Stimulated activated naive CD4-positive, alpha-beta T cell (primary cell): Measurements from ENCODE around the gene ASTN2.
"Not testable (repeated sequence)": the region's sequence is repeated elsewhere in the genome, so short reads cannot be mapped to it uniquely, and the experiment has no call there.

Experiments used
- DNase-seq, 6 experiments: peaks; one replicate each; lab custom pipeline; 2025; lab: John Stamatoyannopoulos, UW

Gene ASTN2

DNA sequence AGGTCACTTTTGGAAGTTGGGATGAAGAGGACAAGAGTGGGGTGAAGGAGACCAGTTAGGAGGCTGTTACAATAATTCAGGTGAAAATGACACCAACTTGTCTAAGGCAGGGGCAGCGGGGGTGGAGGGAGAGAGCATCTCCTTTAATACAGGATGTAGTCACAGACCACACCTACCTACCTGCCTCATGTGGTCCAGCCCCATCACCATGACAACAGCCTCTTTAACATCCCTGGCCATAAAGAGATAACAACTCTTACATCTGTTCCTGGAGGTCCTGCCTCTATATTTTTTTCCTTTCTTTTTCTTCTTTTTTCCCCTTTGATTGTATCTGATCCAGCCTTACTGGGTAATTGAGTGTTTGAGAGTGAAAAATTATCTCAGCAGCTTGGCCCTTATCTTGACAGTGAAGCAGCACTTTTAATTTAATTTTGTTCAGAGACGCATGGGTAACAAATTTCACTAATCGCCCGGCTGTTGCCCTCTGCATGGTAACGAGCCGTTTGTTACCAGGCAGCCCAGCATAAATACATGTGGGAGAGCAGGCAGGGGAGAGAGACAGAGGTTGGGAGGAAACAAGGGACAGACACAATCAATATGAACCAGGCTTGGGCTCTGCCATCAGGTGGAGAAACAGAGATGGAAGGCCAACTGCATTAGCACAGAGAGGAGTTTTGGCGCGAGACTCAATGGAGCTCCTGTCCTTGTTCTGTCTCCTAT lies 338.1 kb downstream of the ASTN2 start:
- no peak for DNase-seq

DNA sequence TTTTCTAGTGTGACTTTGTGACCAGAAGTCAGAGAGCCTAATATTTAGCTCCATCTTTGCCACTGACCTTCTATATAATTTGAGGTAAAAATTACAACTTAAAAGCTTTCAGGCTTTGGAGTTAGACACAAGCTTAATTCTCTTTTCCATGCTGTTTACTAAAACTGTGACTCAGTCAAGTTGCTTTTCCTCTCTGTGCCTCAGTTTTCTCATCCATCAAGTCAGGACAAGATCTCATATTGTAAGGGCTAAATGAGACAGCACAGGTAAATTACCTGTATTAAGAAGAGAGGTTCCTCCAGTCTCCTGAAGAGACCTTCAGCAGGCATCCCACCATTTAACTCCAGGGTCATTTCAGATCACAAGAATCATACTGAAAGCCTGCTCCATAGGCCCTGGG lies 339.2 kb downstream of the ASTN2 start:
- DNase-seq, result no peak

DNA sequence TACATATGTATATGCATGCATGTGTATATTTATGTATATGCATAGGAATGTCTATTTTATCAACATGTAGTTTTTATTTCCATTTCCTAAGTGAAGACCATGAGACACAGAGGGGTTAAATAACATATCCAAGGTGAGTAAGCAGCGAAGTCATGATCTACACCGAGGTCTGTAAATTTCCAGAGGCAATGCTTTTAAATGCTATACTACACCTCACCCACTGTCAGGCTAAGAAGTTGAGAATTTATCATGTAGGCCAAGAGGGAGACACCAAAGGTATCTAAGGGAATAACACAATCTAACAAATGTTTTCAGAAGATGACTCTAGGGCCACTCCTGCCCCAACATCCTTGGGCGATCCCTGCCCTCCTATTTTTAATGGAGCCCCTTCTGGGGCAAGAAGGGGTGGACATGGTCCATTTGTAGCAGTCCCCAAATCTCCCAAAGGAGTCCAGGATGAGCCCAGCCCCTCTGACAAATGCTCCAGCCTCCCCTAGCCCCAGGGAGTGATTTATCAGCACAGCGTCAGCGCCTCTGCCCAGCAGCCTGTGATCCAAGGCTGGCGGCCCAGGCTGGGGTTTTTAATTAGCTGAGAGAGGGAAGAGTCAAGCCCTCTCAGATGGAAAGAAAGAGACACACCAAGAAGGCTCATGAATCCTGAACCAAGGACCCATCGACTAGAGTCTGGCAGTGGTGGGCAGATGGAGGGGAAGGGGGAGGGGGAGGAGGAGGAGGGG lies 339.9 kb downstream of the ASTN2 start:
- no peak for DNase-seq

DNA sequence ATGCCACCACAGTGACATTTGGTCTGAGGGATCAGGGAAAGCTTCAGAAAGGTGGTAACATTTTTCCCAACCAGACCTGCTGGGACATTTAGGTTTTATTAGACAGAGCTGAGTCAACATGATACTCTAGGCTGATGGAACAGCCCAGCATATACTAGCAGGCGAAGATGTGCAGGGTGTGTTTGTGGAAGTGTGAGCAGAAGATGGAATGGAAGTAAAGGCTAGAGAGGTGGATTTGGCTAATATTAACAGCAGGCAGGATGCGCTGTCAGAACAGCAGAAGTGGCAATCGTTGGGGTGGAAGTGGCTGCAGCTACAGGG lies 340.6 kb downstream of the ASTN2 start:
- DNase-seq, result no peak

DNA sequence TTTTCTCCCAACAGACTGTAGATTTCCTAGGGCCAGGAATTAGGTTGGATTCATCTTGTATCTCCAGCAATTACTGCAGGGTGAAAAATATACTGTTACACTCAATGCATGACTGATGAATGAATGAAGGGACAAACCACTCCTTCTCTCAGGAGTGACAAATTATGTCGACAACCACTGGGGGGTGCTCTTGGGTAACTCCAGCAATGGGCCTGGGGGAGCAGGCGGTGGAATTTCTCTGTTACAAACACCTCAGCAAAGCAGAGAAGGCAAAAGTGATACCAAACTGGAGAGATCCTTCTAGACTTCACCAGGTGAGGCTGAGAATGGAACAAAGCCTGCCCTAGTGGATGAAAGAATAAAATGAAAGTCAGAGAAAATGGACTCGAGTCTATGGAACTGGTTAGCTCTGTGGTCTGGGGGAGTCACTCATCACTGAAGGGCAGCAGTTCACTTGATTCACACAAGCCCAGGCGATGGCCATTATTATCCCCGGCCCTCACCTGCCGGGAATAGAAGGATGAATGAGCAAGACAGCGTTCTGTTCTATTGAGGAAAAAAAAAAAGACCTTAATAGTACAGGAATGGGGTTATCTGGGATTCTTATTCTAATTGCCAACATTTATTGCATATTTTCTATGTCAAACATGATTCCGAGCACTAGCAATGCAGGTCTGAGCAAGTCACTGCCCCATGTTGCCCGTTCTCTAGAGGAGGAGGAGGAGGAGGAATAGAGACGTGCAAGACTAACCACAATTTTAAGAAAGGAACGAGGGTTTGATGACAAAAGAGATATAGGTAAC lies 341.1 kb downstream of the ASTN2 start:
- no peak for DNase-seq

DNA sequence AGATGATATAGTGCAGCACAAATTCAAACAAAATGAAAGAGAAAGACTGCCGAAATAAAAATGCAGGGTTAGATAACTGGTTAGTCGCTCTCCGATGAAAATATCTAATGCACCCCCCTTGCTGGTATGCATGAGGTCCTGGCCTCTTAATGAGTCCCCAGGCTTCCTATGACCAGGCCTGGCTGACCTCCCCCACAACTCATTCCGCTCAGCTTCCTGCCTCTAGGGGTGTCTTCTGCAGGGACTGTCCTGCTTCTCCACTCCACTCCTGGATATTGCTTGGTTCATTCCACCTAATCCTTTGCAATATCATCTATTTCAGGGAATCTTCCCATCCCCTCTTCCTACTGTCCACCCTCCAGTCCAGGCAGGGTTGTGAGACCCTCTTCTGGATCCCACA lies 341.8 kb downstream of the ASTN2 start:
- DNase-seq, result no peak

DNA sequence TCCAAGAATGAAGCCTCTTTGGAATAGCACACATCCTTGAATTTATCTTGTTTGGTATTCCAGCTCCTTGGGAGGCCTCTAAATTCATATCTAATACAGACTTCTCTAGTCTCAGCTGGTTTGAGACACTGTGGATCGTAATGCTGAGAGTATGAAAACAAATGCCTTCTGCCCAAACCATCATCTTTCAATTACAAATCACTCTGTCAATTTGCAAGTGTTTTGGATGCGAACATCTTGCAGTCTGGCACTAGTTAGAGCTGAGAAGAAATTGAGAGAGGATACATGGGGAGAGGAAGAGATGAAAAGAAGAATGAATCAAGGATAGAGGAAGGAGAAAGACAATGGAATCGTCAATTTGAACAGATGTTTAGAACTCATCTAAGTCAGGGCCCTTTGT lies 342.6 kb downstream of the ASTN2 start:
- DNase-seq, result no peak

DNA sequence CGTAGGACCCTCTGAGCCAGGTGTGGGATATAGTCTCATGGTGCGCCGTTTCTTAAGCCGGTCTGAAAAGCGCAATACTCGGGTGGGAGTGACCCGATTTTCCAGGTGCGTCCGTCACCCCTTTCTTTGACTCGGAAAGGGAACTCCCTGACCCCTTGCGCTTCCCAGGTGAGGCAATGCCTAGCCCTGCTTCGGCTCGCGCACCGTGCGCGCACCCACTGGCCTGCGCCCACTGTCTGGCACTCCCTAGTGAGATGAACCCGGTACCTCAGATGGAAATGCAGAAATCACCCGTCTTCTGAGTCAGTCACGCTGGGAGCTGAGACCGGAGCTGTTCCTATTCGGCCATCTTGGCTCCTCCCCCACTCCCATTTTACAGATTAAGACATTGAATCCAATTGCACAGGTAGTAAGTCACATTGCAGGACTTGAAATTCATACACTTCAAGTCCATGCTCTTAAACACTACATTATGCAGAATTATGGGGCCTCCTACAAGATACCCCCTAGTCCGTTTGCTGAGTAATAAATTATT lies 343.1 kb downstream of the ASTN2 start:
- DNase-seq, result not testable (repeated sequence)

DNA sequence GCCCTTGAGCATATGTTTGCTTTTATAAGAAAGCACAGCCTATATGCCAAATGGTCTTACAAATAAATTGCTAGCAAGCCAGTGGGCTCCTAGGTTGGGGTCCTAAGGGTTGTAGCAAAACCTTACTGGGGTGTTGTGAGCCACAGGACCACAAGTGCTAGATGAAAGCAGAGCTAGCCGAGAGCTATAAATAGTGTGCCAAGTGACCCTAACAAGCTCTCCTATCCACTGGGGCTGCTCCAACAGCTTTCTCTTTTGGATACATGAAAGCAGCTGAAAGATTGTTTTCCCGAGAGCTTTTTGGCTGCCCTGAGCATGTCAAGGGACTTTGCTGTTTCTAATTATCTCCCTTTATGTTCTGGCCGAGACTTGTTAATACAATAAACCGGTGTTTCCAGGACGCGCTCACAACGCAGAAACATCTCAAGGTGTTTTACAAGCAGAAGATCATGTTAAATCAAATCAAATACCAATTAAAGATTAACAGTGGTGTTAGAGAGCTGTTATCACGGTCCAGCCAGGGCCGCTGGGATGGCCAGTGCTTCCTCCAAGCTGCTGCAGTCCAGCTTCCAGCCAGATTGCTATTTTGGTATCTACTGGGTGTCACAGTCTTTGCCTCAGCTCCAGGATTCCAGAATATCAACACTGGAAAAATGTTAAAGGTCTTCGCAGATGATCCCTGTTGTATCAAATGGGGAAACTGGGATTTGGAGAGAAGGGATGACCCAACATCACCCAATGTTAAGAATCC lies 351.0 kb downstream of the ASTN2 start:
- no peak for DNase-seq

DNA sequence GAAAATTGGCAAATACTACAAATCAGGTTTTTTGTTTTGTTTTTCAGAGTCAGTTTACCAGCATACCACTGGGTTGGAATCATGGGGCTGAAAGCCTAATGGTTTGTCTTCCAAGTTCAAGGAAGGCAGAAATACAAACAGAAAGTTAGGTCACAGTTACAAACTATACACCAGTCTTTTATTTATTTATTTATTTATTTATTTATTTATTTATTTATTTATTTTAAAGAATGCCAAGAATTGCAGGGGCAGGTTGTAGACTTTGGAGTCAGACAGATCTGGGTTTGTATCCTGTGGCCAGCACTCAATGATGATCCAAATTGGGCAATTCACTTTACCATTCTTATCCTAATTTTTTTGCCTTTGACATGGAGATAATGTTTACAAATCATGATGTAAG lies 353.9 kb downstream of the ASTN2 start:
- no peak for DNase-seq

DNA sequence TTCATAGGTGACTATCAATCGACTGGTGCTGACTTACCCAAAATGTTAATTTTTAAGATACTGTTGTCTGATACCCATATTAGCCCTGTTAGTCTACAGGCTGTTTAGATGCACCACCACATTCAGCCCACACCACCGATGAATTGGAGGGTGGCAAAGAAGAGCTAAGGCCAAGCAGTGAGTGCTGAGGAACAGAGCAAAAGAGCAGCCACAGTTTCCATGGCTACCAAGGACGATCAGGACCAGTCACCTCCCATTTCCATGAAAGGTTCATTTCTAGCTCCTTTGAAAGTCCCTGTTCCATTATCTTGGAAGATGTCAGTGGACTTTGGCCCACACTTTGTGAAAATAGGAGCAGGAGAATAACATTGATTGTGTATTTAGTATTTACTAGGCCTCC lies 364.9 kb downstream of the ASTN2 start:
- DNase-seq, result no peak

DNA sequence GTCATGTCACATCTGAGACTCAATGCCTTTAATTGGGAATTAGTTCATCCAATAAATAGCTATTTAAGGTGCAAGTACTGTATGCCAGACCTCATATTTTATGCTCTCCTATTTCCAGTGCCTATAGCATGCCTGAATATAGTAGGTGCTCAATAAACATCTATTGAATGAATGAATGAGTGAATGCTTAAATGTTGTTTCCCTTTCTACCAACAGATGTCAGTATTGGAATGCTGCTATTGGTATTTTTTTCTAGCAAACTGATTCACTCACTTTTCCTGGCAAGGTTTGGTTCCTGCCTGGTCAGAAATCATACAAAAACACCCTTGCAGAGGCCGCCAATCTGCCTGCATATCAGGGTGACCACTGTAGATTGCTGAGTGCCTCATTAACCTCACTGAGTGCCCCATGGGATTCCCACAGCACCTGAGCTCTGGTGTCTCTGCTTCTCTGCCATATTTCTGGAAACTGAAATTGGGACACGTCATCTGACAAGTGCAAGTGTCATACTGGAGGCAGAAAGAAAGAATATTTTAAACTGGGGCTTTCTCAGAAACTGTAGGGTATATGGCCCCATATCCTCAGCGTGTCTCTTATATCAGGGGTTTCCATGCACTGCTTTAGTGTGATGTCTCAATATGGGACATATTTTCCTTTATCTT lies 368.1 kb downstream of the ASTN2 start:
- DNase-seq, result no peak

DNA sequence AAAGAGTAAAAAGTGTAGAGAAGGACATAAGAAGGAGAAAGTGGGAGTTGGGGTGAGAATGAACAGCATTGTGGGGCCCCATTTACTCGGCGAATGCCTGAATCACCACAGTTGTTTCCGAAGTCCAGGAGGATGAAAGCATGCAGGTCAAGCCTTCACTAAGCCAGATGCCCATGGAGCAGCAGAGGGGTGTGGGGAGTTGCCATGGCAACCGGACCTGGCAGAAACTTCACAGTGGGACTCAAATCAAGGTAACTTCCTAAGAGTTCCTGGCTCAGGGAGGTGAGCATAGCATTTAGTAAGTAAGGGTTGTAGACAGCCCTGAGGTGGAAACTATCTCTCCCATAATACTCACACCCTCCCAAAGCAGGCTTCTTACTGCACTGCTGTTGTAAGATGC lies 370.6 kb downstream of the ASTN2 start:
- no peak for DNase-seq

DNA sequence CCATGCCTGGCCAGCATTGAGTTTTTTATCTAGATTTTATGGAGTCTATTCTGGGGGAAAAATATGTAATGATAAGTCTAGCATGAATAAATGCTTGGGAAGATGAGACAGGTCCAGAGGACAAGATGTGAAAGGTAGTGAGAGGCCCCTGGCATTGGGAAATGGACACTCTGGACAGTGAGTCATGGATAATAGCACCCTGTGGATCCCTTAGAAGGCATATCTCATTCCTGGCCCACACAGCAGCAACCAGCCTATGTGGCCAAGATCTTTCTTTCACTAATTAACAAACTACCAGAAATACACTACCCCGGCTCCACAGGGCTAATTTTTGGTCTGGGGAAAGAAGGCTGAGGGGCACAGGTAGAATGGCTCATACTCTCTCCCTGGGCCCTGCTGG lies 371.7 kb downstream of the ASTN2 start:
- DNase-seq, result no peak

DNA sequence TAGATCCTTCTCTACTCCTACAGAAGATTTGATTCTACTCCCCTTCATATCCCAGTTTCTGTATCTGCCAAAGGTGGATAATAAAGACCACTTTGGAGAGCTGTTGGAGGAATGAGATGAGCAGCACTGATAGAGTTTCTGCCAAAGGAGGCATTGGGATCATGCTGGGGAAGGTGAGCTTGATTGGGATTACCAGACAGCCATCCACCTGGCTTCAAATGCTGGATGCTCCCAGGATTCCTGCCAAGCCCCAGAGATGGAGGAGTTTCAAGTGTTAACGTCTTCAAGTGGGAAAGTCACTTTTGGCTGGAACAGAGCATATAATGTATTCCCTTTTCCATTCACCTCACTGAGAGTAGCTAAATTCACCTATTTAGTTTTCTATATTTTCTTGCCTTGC lies 379.3 kb downstream of the ASTN2 start:
- DNase-seq, result no peak

DNA sequence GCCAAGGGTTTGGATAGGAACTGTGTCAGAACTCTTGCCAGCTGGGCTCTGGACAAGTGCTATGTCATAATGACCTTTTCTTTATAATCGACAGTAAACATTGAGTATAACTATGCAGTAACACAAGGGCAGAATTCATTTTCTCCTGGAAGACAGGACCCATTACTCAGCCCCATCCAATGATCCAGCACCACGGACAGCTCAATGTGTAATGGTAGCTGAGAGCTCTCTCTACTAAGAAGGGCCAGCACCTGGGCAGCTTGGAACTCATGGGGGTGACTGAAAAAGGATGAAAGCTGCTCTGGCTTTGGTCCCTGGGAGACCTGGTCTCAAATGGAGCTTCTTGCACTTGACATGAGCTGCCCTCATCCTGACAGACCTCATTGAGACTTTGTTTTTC lies 380.0 kb downstream of the ASTN2 start:
- DNase-seq, result no peak

DNA sequence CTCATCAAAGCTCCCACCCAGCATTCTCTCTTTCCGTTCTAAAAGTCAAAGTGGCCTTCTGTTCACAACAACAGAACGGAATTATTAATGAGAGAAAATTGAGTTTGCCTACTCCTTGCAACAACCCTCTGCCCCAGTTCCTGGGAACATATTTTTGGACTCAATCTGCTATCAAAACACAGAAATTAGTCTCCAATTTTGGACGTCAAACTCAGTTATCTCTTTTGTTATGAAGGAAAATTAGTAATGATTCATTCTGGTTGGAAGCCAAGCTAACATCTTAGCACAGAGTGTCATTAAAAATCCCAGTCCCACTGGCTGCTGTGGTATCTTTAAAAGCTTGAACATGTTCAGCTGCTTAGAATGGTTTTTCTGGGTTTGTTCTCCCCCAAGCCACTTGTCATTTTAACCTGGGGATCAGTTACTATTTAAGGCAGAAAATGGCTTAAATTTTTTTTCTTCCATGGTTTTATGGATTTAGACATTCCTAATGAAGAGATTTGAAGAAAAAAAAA lies 384.5 kb downstream of the ASTN2 start:
- no peak for DNase-seq

DNA sequence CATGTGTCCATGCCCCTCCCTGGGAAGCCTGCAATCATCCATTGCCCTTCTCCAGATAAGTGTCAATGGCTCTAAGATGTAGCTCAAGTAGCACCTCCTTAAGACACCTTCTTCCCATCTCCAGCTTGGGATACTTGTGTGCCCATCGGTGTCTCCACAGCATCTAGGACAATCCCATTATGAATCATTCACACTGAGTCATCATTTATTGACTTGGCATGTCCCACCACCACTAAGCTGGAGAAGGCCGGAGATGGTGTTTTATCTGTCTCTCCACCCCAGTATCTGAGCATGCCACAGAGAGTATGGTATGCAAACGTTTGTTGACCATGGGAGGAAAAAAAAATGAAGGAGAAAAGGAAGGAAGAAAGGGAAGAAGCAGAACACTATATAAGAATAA lies 385.5 kb downstream of the ASTN2 start:
- no peak for DNase-seq

DNA sequence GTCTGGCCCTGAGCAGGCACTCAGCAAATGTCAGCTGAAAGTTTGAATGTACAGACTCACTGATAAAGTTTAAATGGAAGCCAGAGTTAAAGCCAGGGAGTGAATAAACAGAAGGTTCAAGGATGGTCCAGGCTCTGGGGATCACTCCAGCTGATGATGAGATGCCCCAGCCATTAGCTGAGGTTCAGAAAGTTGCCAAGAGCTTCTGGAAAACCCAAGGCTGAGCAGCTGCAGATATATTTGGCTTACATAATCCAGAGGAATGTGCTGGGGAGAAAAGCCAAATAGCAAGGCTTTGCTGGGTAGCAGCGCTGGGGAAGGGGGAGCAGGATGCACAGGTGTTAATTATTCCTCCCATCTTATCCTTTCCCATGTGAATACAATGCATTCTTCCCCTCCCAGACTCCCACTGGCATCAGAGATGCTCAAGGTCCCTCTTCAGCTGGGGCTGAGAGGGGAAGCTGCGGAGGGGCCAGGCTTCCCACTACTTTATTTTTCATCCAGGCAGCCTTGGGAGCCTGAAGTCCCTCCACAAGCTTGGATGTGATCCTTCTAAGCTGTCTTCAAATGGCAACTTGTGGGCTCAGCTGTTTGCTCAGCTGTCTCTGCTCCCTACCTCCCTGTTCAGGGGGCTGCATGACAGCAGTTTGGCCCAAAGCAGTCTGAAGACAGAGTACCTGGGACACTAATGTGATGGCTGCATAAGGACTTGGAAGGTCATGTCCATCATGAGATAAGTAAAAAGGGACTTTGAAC lies 386.6 kb downstream of the ASTN2 start:
- no peak for DNase-seq

DNA sequence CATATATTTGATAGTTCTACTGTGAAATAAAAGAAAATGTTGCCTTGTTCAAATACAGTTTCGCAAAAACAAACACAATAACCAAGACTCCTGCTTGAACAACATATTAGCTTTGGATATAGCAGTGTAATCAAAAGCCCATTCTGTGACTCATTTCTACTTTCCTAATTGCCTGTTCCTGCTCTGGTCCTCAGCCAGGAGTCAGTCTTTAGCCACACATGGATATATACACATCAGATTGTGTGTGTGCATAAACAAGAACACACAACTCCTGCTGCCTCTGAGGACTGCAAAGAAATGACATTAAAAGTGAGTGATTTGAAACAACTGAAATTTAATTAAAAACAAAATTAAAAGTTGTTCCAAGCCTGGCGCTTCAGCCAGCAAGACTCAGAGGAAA lies 393.0 kb downstream of the ASTN2 start:
- no peak for DNase-seq
